PC-9 (cell line): ENCODE results near the gene PRCP.

ENCODE experiments used
- EZH2 ChIP-seq: fragments of 200-600 bp; sonication (generic); IDR thresholded peaks from 2 replicates; pipeline ENCODE4 v1.8.0; 2017; ENCODE audit warnings: antibody characterized with exemption, low read depth
- TF ChIP-seq, protein P1 (sequence below): fragments of 200-600 bp; sonication (generic); conservative IDR thresholded peaks from 2 replicates; pipeline ENCODE4 v1.6.1; 2017; ENCODE audit warnings: mixed run types, antibody characterized with exemption, mild to moderate bottlenecking, moderate library complexity

DNA sequence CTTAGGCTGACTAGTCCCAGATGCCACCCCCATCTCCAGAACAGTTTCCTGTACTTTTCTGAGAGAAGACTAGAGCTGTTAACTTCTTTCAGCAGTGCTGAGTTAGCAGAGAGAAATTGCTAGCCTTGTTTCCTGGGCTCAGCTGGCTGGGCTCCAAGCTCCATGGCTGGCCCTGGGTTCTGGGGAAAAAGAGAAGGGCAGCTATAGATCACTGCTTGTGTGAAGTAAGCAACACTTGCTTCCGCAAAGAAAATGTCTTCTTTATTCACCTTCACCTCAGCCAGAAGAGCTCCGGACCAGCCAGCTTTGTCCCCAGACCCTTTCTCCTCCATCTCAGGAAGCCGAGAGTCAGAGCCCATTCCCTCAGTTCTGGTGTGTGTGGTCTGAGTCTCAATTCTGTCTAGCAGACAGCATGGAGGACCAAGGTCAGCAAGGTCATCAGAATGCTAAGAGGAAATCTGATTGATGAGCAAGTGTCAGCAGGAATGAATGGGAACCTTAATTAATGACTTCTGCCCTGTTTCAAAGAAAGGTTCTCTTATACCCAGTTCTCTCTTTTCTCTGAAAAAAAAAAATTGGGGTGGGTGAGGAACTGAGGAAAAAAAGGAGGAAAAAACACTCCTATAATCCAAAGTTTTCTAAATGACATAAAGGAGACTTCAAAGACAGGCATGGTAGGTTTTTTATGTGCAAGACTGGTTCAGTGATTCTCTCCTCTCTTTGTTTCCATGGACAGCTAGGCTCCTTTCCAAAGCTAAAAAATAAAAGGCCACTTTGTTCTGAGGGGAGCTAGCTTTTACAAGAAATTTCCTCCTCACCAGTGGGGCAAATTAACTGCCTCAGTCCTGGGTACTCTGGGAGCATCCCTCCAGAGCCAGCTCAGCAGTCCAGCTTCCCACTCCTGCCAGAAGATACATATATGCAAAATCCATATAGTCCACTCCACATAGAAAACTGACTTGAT is 103.0 kb downstream of the PRCP start:
- TF ChIP-seq, protein P1, sequence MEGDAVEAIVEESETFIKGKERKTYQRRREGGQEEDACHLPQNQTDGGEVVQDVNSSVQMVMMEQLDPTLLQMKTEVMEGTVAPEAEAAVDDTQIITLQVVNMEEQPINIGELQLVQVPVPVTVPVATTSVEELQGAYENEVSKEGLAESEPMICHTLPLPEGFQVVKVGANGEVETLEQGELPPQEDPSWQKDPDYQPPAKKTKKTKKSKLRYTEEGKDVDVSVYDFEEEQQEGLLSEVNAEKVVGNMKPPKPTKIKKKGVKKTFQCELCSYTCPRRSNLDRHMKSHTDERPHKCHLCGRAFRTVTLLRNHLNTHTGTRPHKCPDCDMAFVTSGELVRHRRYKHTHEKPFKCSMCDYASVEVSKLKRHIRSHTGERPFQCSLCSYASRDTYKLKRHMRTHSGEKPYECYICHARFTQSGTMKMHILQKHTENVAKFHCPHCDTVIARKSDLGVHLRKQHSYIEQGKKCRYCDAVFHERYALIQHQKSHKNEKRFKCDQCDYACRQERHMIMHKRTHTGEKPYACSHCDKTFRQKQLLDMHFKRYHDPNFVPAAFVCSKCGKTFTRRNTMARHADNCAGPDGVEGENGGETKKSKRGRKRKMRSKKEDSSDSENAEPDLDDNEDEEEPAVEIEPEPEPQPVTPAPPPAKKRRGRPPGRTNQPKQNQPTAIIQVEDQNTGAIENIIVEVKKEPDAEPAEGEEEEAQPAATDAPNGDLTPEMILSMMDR, result no peak
- TF ChIP-seq EZH2, result no peak
